ENCODE data around the gene CPNE6.
"Not testable (repeated sequence)": the region's sequence is repeated elsewhere in the genome, so short reads cannot be mapped to it uniquely, and the experiment has no call there.

The CPNE6 gene

GRCh38 chr14:24102357-24103048 is 31.1 kb downstream of the CPNE6 start:
- in situ Hi-C loops (cut with HindIII; ENCODE audit: low sequenced_read_pairs) = no loop called here

GRCh38 chr14:24103451-24103850 is 32.1 kb downstream of the CPNE6 start:
- in situ Hi-C loops (cut with HindIII; ENCODE audit: low sequenced_read_pairs) = no loop called here

- in situ Hi-C loops (cut with HindIII; ENCODE audit: low sequenced_read_pairs) = not testable (repeated sequence)
Measured at GRCh38 chr14:24105609-24106239, 34.4 kb downstream of the CPNE6 start.

- in situ Hi-C loops (cut with HindIII; ENCODE audit: low sequenced_read_pairs) = no loop called here
Measured at GRCh38 chr14:24106672-24107271, 35.4 kb downstream of the CPNE6 start.

GRCh38 chr14:24108336-24108874 is 37.0 kb downstream of the CPNE6 start:
- in situ Hi-C loops (cut with HindIII; ENCODE audit: low sequenced_read_pairs) = no loop called here

- in situ Hi-C loops (cut with HindIII; ENCODE audit: low sequenced_read_pairs) = no loop called here
Measured at GRCh38 chr14:24110060-24110459, 38.7 kb downstream of the CPNE6 start.

- in situ Hi-C loops (cut with HindIII; ENCODE audit: low sequenced_read_pairs) = no loop called here
Measured at GRCh38 chr14:24110523-24110922, 39.2 kb downstream of the CPNE6 start.

GRCh38 chr14:24113379-24113800 is 42.0 kb downstream of the CPNE6 start:
- in situ Hi-C loops (cut with HindIII; ENCODE audit: low sequenced_read_pairs) = no loop called here

GRCh38 chr14:24113801-24114531 is 42.6 kb downstream of the CPNE6 start:
- in situ Hi-C loops (cut with HindIII; ENCODE audit: low sequenced_read_pairs) = no loop called here

- in situ Hi-C loops (cut with HindIII; ENCODE audit: low sequenced_read_pairs) = no loop called here
Measured at GRCh38 chr14:24114532-24115421, 43.4 kb downstream of the CPNE6 start, which contains the start of the genes DCAF11 and NRL. Gene DCAF11, plus strand, starts transcription at chr14:24114777. Its CDS starts 818 bp downstream, at chr14:24115595. Gene NRL, minus strand, starts transcription at chr14:24114949. Its CDS starts 32,101 bp downstream, at chr14:24082848.

GRCh38 chr14:24115422-24116127 is 44.2 kb downstream of the CPNE6 start:
- in situ Hi-C loops (cut with HindIII; ENCODE audit: low sequenced_read_pairs) = no loop called here

- in situ Hi-C loops (cut with HindIII; ENCODE audit: low sequenced_read_pairs) = no loop called here
Measured at GRCh38 chr14:24116128-24116814, 44.9 kb downstream of the CPNE6 start.

GRCh38 chr14:24117179-24117578 is 45.8 kb downstream of the CPNE6 start:
- in situ Hi-C loops (cut with HindIII; ENCODE audit: low sequenced_read_pairs) = no loop called here

GRCh38 chr14:24119691-24120090 is 48.3 kb downstream of the CPNE6 start:
- in situ Hi-C loops (cut with HindIII; ENCODE audit: low sequenced_read_pairs) = no loop called here

- in situ Hi-C loops (cut with HindIII; ENCODE audit: low sequenced_read_pairs) = no loop called here
Measured at GRCh38 chr14:24121210-24121609, 49.8 kb downstream of the CPNE6 start.

- in situ Hi-C loops (cut with HindIII; ENCODE audit: low sequenced_read_pairs) = no loop called here
Measured at GRCh38 chr14:24122416-24122815, 51.1 kb downstream of the CPNE6 start.

- in situ Hi-C loops (cut with HindIII; ENCODE audit: low sequenced_read_pairs) = no loop called here
Measured at GRCh38 chr14:24122898-24123297, 51.5 kb downstream of the CPNE6 start.

- in situ Hi-C loops (cut with HindIII; ENCODE audit: low sequenced_read_pairs) = no loop called here
Measured at GRCh38 chr14:24123424-24124417, 52.4 kb downstream of the CPNE6 start.

Data from DLD1 (cell line).